Activated CD8-positive, alpha-beta memory T cell treated with anti-CD3 and anti-CD28 coated beads for 36 hours (primary cell): ENCODE data around the gene RMRP. TPM values are rescaled to one million over a fixed set of nuclear protein-coding genes. Genes with fewer than 3 reads are reported as not detected.
"Not testable (repeated sequence)": the region's sequence is repeated elsewhere in the genome, so short reads cannot be mapped to it uniquely, and the experiment has no call there.

Experiments
- CTCF ChIA-PET: fragments of 350-600 bp; sonication (Branson Sonifier 250); formaldehyde crosslinking; loops from one replicate; lab custom pipeline; 2021; ENCODE audit warnings: antibody characterized with exemption; lab: Charles Lee
- POLR2A ChIA-PET: fragments of 350-600 bp; sonication (Branson Sonifier 250); formaldehyde crosslinking; loops from one replicate; lab custom pipeline; 2021; ENCODE audit warnings: antibody characterized with exemption; lab: Charles Lee
- total RNA-seq, 2 experiments: library from RNA; stranded (reverse); gene quantifications; one replicate each; pipeline ENCODE4 v1.2.3, GENCODE V29; 2021

The RMRP gene
- total RNA-seq, 2 experiments from 2014 or later: 9,117 to 9,295 TPM

GRCh38 chr9:35658137-35658967 lies 533 bp upstream of the RMRP start, which contains the start of gene CCDC107:
TSS of gene CCDC107 (plus strand) at chr9:35658292. CDS start at chr9:35658380, 88 bp downstream.
- CTCF ChIA-PET: interaction anchor here (0.8 to 5.3 kb wide), 16 partner anchors 9 to 167 kb away, joined by 3 to 49 read pairs (median 5); partner anchors contain the start of genes CREB3 and TLN1
- POLR2A ChIA-PET: interaction anchor here (0.6 to 3.8 kb wide), 10 partner anchors 9 to 156 kb away, joined by 3 to 30 read pairs (median 6); partner anchors contain the start of genes CREB3, GBA2, HINT2 and RGP1

- ChIA-PET CTCF (interaction anchor here (0.9 to 5.3 kb wide), 8 partner anchors 8 to 73 kb away, joined by 3 to 49 read pairs (median 9); partner anchors contain the start of genes CREB3 and TLN1), POLR2A (interaction anchor here (0.5 to 3.8 kb wide), 7 partner anchors 8 to 92 kb away, joined by 3 to 30 read pairs (median 10); partner anchors contain the start of genes GBA2 and RGP1)
Observed at GRCh38 chr9:35656831-35657545, 831 bp downstream of the RMRP start.

GRCh38 chr9:35656348-35656747 lies 1.5 kb downstream of the RMRP start:
- ChIA-PET CTCF (interaction anchor here (1.0 to 5.3 kb wide), 6 partner anchors 10 to 80 kb away, joined by 3 to 49 read pairs (median 4); partner anchors contain the start of genes CREB3 and TLN1), POLR2A (interaction anchor here (0.5 to 3.8 kb wide), 3 partner anchors 10 to 51 kb away, joined by 3 to 30 read pairs (median 3); no protein-coding TSS in a partner anchor)

GRCh38 chr9:35653611-35654010 lies 4.2 kb downstream of the RMRP start:
- POLR2A ChIA-PET: interaction anchor here (0.6 kb wide), 1 partner anchor 29 kb away, joined by 7 read pairs; no protein-coding TSS in a partner anchor
- CTCF ChIA-PET: interaction anchor here (0.6 to 1.2 kb wide), 3 partner anchors 8 to 1826 kb away, joined by 3 to 5 read pairs (median 3); partner anchors contain the start of gene TLN1

GRCh38 chr9:35652829-35653209 lies 5.0 kb downstream of the RMRP start:
- ChIA-PET CTCF (interaction anchor here (1.2 kb wide), 1 partner anchor 8 kb away, joined by 3 read pairs; no protein-coding TSS in a partner anchor), POLR2A (no interaction called here)

GRCh38 chr9:35651956-35652828 lies 5.6 kb downstream of the RMRP start:
- POLR2A ChIA-PET: interaction anchor here (0.7 kb wide), 1 partner anchor 48 kb away, joined by 3 read pairs; no protein-coding TSS in a partner anchor
- CTCF ChIA-PET: interaction anchor here (1.2 kb wide), 1 partner anchor 7 kb away, joined by 3 read pairs; no protein-coding TSS in a partner anchor

GRCh38 chr9:35650341-35651158 lies 7.3 kb downstream of the RMRP start, which contains the start of gene SIT1:
TSS of gene SIT1 (minus strand) at chr9:35650931. CDS start at chr9:35650853, 78 bp downstream.
- ChIA-PET POLR2A (interaction anchor here (0.6 to 2.2 kb wide), 7 partner anchors 8 to 571 kb away, joined by 3 to 17 read pairs (median 5); partner anchors contain the start of genes CCDC107, FANCG and RMRP), CTCF (interaction anchor here (0.8 to 1.5 kb wide), 5 partner anchors 14 to 82 kb away, joined by 3 to 9 read pairs (median 4); partner anchors contain the start of genes ARHGEF39, CREB3 and TLN1)

- POLR2A ChIA-PET: interaction anchor here (0.7 to 2.2 kb wide), 5 partner anchors 8 to 165 kb away, joined by 4 to 17 read pairs (median 6); partner anchors contain the start of genes CCDC107 and RMRP
- CTCF ChIA-PET: interaction anchor here (0.8 to 1.7 kb wide), 8 partner anchors 8 to 107 kb away, joined by 3 to 10 read pairs (median 5); partner anchors contain the start of genes ARHGEF39, CCDC107, CREB3 and RMRP
Observed at GRCh38 chr9:35649431-35650340, 8.1 kb downstream of the RMRP start.

- POLR2A ChIA-PET: interaction anchor here (0.6 to 2.6 kb wide), 9 partner anchors 11 to 541 kb away, joined by 3 to 30 read pairs (median 4); partner anchors contain the start of genes CCDC107 and RMRP
- CTCF ChIA-PET: interaction anchor here (0.6 to 4.7 kb wide), 24 partner anchors 9 to 144 kb away, joined by 3 to 49 read pairs (median 4); partner anchors contain the start of genes CCDC107, CD72, CREB3 and RMRP
Observed at GRCh38 chr9:35646533-35647265, 11.1 kb downstream of the RMRP start.

- POLR2A ChIA-PET: interaction anchor here (1.0 to 2.6 kb wide), 2 partner anchors 11 to 83 kb away, joined by 3 to 30 read pairs; partner anchors contain the start of genes CCDC107 and RMRP
- CTCF ChIA-PET: interaction anchor here (0.6 to 4.7 kb wide), 11 partner anchors 11 to 82 kb away, joined by 3 to 49 read pairs (median 8); partner anchors contain the start of genes CCDC107, CD72 and RMRP
Observed at GRCh38 chr9:35646153-35646532, 11.7 kb downstream of the RMRP start.

GRCh38 chr9:35645736-35646135 lies 12.1 kb downstream of the RMRP start:
- CTCF ChIA-PET: interaction anchor here (1.1 to 4.7 kb wide), 10 partner anchors 11 to 82 kb away, joined by 3 to 49 read pairs (median 9); partner anchors contain the start of genes CCDC107, CD72 and RMRP
- POLR2A ChIA-PET: interaction anchor here (2.6 kb wide), 1 partner anchor 12 kb away, joined by 30 read pairs; the partner anchor contains the start of genes CCDC107 and RMRP

GRCh38 chr9:35643046-35643445 lies 14.8 kb downstream of the RMRP start:
- POLR2A ChIA-PET: no interaction called here
- CTCF ChIA-PET: interaction anchor here (0.9 kb wide), 1 partner anchor 15 kb away, joined by 4 read pairs; the partner anchor contains the start of gene CCDC107

- CTCF ChIA-PET, POLR2A ChIA-PET: not testable (repeated sequence)
Observed at GRCh38 chr9:35641478-35641877, 16.3 kb downstream of the RMRP start.

- POLR2A ChIA-PET: interaction anchor here (1.3 kb wide), 1 partner anchor 10 kb away, joined by 4 read pairs; no protein-coding TSS in a partner anchor
- CTCF ChIA-PET: not testable (repeated sequence)
Observed at GRCh38 chr9:35640431-35640830, 17.4 kb downstream of the RMRP start.
